SU-DHL-6 (cell line): ENCODE results near the gene ERC1.

Experiments used
- EZH2phosphoT487 ChIP-seq: fragments of 200-600 bp; sonication (generic), shearing (Covaris generic); conservative IDR thresholded peaks from 2 replicates; pipeline ENCODE4 v1.6.1; 2018; ENCODE audit warnings: mild to moderate bottlenecking, antibody characterized with exemption, low read length, moderate library complexity, mixed read lengths
- TF ChIP-seq, protein P1 (sequence below): fragments of 200-600 bp; sonication (generic); IDR thresholded peaks from one replicate; pipeline ENCODE4 v1.5.1; 2017; ENCODE audit warnings: antibody characterized with exemption, mild to moderate bottlenecking, low read length, moderate library complexity; ENCODE audit not compliant: insufficient read depth, poor library complexity, severe bottlenecking

- TF ChIP-seq, protein P1, sequence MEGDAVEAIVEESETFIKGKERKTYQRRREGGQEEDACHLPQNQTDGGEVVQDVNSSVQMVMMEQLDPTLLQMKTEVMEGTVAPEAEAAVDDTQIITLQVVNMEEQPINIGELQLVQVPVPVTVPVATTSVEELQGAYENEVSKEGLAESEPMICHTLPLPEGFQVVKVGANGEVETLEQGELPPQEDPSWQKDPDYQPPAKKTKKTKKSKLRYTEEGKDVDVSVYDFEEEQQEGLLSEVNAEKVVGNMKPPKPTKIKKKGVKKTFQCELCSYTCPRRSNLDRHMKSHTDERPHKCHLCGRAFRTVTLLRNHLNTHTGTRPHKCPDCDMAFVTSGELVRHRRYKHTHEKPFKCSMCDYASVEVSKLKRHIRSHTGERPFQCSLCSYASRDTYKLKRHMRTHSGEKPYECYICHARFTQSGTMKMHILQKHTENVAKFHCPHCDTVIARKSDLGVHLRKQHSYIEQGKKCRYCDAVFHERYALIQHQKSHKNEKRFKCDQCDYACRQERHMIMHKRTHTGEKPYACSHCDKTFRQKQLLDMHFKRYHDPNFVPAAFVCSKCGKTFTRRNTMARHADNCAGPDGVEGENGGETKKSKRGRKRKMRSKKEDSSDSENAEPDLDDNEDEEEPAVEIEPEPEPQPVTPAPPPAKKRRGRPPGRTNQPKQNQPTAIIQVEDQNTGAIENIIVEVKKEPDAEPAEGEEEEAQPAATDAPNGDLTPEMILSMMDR, result no peak
- TF ChIP-seq EZH2phosphoT487, result no peak
These were observed 389.3 kb downstream of the ERC1 start for GRCh38 chr12:1380171-1380851.
